Measurements from ENCODE around the gene GGT7. TPM values are rescaled to one million over a fixed set of nuclear protein-coding genes. Genes with fewer than 3 reads are reported as not detected.

Gene GGT7
- total RNA-seq, 1 experiment from 2014 or later, result 27.7 TPM

- TF ChIP-seq, protein P1, sequence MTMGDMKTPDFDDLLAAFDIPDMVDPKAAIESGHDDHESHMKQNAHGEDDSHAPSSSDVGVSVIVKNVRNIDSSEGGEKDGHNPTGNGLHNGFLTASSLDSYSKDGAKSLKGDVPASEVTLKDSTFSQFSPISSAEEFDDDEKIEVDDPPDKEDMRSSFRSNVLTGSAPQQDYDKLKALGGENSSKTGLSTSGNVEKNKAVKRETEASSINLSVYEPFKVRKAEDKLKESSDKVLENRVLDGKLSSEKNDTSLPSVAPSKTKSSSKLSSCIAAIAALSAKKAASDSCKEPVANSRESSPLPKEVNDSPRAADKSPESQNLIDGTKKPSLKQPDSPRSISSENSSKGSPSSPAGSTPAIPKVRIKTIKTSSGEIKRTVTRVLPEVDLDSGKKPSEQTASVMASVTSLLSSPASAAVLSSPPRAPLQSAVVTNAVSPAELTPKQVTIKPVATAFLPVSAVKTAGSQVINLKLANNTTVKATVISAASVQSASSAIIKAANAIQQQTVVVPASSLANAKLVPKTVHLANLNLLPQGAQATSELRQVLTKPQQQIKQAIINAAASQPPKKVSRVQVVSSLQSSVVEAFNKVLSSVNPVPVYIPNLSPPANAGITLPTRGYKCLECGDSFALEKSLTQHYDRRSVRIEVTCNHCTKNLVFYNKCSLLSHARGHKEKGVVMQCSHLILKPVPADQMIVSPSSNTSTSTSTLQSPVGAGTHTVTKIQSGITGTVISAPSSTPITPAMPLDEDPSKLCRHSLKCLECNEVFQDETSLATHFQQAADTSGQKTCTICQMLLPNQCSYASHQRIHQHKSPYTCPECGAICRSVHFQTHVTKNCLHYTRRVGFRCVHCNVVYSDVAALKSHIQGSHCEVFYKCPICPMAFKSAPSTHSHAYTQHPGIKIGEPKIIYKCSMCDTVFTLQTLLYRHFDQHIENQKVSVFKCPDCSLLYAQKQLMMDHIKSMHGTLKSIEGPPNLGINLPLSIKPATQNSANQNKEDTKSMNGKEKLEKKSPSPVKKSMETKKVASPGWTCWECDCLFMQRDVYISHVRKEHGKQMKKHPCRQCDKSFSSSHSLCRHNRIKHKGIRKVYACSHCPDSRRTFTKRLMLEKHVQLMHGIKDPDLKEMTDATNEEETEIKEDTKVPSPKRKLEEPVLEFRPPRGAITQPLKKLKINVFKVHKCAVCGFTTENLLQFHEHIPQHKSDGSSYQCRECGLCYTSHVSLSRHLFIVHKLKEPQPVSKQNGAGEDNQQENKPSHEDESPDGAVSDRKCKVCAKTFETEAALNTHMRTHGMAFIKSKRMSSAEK (CRISPR knock-in tag; IDR thresholded peaks at IDR 0.05; ENCODE audit: borderline replicate concordance), result no peak
- no peak for TF ChIP-seq ZNF671 (CRISPR knock-in tag; IDR thresholded peaks at IDR 0.05)
- TF ChIP-seq ZNF425 (CRISPR knock-in tag; conservative IDR thresholded peaks at IDR 0.05), result no peak
- no peak for TF ChIP-seq CREB1 (CRISPR knock-in tag; IDR thresholded peaks at IDR 0.05)
- TF ChIP-seq HMGA2 (CRISPR knock-in tag; IDR thresholded peaks at IDR 0.05), result no peak
- no peak for TF ChIP-seq ATF2 (CRISPR knock-in tag; IDR thresholded peaks at IDR 0.05; ENCODE audit: borderline replicate concordance, low read depth)
- TF ChIP-seq, protein P2, sequence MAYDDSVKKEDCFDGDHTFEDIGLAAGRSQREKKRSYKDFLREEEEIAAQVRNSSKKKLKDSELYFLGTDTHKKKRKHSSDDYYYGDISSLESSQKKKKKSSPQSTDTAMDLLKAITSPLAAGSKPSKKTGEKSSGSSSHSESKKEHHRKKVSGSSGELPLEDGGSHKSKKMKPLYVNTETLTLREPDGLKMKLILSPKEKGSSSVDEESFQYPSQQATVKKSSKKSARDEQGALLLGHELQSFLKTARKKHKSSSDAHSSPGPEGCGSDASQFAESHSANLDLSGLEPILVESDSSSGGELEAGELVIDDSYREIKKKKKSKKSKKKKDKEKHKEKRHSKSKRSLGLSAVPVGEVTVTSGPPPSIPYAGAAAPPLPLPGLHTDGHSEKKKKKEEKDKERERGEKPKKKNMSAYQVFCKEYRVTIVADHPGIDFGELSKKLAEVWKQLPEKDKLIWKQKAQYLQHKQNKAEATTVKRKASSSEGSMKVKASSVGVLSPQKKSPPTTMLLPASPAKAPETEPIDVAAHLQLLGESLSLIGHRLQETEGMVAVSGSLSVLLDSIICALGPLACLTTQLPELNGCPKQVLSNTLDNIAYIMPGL (CRISPR knock-in tag; IDR thresholded peaks at IDR 0.05), result no peak
- TF ChIP-seq ZNF263 (CRISPR knock-in tag; IDR thresholded peaks at IDR 0.05; ENCODE audit: low read depth), result no peak
- TF ChIP-seq, protein P3, sequence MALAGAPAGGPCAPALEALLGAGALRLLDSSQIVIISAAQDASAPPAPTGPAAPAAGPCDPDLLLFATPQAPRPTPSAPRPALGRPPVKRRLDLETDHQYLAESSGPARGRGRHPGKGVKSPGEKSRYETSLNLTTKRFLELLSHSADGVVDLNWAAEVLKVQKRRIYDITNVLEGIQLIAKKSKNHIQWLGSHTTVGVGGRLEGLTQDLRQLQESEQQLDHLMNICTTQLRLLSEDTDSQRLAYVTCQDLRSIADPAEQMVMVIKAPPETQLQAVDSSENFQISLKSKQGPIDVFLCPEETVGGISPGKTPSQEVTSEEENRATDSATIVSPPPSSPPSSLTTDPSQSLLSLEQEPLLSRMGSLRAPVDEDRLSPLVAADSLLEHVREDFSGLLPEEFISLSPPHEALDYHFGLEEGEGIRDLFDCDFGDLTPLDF (CRISPR knock-in tag; IDR thresholded peaks at IDR 0.05), result no peak
Observed at GRCh38 chr20:34817801-34818200, 54.9 kb downstream of the GGT7 start (continued).

DNA sequence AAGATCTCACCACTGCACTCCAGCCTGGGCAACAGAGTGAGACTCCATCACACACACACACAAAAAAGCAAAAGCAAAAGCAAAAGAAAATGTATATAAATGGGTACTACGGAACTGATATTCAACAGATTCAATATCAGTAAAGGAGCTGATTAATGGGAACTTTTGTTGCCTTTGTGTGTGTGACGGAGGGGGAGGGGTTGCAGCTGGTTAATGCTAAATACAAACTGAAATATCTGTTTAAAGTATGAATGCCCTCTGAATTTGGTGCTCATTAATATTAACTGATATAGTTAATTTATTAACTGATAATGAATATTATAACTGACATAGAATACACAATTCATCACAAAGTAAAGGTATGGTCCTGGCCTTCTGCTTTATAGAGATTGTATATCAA lies 55.6 kb downstream of the GGT7 start:
- no peak overlapping the region for H3K4me3 Mint-ChIP-seq
- H3K9me3 Mint-ChIP-seq, result peaks cover 4% of the 10 kb centered on the region
- H3K27ac Mint-ChIP-seq, result no peak overlapping the region
- ATAC-seq (no peak), DNase-seq (ENCODE audit: low spot score) (no peak)
- ChIA-PET CTCF (interaction anchor here (1.1 to 1.6 kb wide), 3 partner anchors 47 to 59 kb away, joined by 3 to 7 read pairs (median 3); partner anchors contain the start of gene ACSS2), POLR2A (no interaction called here)
- H3K27me3 Mint-ChIP-seq (ENCODE audit: low read depth), result no peaks in the 10 kb centered on the region
- H3K4me1 Mint-ChIP-seq, result peaks cover 10% of the 10 kb centered on the region
- H3K36me3 Mint-ChIP-seq, result peaks cover 4% of the 10 kb centered on the region
- TF ChIP-seq NFE2L1 (CRISPR knock-in tag; IDR thresholded peaks at IDR 0.05) (no peak), ZNF219 (CRISPR knock-in tag; IDR thresholded peaks at IDR 0.05; ENCODE audit: borderline replicate concordance) (no peak), TEAD1 (CRISPR knock-in tag; IDR thresholded peaks at IDR 0.05) (no peak), CREM (CRISPR knock-in tag; IDR thresholded peaks at IDR 0.05) (no peak), TP53 (CRISPR knock-in tag; IDR thresholded peaks at IDR 0.05) (no peak), ZNF416 (CRISPR knock-in tag; IDR thresholded peaks at IDR 0.05) (no peak), NFYB (CRISPR knock-in tag; conservative IDR thresholded peaks at IDR 0.05; ENCODE audit: low read depth) (no peak)
